T-helper 1 cell treated with Interleukin-12 subunit alpha and Interleukin-12 subunit beta and Interleukin-4 antibody, amounts not matched to agents 30 ng/mL and 1 ng/mL, for 36 hours (primary cell): ENCODE measurements around the gene NT5M. TPM values are rescaled to one million over a fixed set of nuclear protein-coding genes. Genes with fewer than 3 reads are reported as not detected.

Experiments used
- intact Hi-C: fragments of 100-400 bp; cut with micrococcal nuclease; formaldehyde crosslinking; loops from one replicate; pipeline ENCODE4 v1.15.1; 2024
- total RNA-seq: library from RNA; stranded (reverse); gene quantifications from 2 replicates; pipeline ENCODE4 v1.2.3, GENCODE V29; 2022

NT5M gene
- total RNA-seq, 1 donor from 2014 or later, result 3.5 TPM

DNA sequence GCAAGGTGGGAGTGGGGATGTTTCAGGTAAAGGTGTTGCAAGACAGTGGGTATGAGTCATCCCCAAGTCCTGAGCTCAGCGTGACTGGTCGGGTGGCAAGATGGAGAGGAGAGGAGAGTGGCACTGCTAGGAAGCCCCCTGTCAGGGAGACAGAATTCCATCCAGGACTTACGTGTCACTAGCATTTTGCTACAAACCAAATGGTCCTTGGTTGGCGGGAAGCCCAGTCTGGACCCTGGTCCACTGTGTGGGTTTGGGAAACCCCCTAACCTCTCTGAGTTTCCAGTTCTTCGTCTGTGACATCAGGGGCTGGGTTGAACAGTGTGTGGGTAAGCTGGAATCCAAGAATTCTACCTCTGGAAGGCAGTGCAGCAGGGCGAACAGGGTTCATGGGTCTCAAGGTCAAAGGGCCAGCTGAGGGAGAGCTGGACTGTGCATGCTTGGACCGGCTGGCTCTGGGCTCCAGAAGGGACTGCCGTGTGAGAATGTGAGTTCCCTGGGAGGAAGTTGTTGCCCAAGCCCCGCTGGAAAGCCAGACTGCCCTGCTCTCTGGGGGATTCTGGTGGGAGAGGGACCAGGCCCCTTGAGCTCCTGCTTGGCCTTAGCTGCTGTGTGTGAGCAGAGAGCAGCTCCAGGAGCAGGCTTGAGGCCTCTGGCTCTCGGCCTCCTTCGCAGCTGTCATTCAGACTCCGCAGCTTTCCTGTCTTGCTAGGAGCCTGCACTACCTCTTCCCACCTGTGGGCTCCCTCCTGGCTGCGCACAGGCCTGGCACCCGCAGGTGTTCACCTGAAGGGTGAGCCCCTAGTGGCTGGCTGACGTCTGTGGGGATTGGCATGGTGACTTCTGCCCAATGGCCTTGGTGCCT lies 84.6 kb downstream of the NT5M start:
- intact Hi-C loops, result no loop called here

DNA sequence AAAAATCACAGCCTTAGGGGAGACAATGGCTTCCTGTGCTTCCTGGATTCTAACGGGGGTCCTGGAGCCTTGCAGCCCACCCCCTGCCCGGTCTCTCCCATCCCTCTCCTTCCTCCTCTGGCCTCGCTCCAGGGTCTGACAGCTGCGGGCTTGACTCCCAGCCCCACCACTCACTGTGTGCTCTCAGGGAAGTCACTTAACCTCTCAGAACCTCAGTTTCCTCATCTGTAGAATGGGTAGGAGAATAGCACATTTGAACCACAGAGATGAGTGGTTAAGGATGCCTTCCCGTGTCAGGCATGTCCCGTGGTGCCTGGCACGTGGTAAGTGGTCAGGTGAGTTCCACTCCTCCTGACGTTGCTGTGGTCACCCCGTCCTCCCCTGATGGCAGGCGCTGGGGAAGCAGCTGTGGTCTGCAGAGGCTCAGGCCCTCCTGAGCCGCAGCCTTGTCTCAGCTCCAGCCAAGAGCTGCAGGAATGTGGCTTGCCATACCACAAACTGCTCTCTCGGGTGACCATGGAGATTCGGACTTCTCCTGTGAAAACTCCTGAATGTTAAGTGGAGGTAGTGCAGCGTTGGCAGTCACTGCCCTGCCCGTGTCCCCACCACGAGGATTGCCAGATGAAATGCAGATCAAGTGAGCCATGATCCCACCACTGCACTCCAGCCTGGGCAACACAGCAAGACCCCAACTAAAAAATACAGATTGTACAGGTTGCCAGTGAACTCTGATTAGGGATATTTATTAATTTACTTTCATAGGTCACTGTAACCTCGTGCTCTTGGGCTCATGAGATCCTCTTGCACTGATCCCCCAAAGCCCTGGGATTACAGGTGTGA lies 85.7 kb downstream of the NT5M start:
- intact Hi-C loops, result no loop called here

DNA sequence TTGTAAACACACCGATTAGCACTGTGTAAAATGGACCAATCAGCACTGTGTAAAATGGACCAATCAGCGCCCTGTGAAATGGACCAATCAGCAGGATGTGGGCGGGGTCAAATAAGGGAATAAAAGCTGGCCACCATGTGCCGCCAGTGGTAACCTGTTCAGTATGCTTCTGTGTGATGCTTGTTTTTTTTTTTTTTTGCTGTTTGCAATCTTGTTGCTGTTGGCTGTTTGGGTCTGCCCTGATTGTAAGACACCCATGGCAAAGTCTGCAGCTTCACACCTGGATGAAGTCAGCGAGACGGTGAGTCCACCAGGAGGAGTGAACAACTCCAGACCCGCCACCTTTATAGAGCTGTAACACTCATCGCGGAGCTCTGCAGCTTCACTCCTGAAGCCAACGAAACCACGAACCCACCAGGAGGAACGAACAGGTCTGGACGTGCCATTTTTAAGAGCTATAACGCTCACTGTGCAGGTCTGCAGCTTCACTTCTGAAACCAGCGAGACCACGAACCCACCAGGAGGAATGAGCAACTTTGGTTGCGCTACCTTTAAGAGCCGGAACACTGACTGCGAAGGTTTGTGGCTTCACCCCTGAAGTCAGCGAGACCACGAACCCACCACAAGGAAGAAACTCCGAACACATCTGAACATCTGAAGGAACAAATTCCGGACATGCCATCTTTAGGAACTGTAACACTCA lies 88.6 kb downstream of the NT5M start:
- intact Hi-C loops, result loop anchor here (1.0 kb wide), 1 partner anchor 24 kb away; no protein-coding TSS in a partner anchor

DNA sequence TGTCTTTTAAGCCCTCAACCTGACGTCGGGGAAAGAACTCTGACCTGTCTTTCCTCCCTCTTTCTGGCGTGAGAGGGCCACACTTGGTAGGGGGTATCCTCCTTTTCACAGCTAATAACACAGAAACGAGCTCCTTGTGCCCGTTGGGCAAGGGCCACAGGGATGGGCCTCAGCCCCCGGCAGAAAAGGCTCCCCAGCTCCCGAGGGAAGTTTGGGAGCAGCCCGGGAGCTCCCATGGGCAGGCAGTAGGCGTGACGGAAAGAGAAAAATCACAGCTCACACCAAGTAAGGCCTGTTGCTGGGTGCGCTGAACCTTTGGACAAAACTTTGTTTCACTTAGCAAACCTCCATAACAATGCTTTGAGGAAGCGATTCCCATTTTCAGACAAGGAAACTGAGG lies 90.8 kb downstream of the NT5M start:
- intact Hi-C loops, result no loop called here

DNA sequence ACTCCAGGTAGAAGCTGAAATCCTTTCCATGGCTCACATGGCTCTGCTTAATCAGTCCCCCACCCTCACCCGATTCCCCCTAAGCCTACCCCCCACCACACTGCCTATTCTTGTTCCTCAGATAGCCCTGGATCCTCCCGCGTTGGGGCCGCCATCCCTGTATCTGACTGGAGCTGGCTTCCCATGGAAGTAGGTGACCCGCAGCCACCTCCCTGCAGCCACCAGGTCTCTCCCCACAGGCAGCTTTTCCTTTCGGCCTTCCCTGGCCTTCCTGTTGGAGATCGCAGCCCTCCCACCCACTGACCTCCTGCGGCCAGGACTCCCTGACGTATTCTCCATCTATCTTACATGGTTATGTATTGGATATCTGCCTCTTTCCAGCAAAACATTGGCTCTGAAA lies 91.3 kb downstream of the NT5M start:
- intact Hi-C loops, result no loop called here

DNA sequence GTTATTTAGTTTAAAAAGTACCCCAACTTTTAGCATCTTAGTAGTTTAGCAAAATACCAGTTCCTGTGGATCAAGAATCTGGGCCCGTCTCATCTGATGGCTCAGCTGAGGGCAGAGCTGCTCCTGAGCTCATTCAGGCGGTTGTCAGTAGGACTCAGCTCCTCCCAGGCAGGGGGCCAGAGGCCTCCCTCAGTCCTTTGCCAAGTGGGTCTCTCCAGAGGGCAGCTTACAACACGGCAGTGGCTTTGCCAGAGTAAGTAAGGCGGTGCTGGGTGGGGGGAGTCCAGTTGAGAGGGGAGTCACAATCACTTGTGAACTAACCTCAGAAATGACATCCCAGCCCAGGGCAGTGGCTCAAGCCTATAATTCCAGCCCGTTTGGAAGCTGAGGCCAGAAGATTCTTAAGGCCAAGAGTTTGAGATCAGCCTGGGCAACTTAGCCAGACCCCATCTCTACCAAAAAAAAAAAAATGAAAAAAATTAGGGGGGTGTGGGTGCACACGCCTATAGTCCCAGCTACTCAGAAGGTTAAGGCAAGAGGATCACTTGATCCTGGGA lies 92.2 kb downstream of the NT5M start:
- intact Hi-C loops, result no loop called here

DNA sequence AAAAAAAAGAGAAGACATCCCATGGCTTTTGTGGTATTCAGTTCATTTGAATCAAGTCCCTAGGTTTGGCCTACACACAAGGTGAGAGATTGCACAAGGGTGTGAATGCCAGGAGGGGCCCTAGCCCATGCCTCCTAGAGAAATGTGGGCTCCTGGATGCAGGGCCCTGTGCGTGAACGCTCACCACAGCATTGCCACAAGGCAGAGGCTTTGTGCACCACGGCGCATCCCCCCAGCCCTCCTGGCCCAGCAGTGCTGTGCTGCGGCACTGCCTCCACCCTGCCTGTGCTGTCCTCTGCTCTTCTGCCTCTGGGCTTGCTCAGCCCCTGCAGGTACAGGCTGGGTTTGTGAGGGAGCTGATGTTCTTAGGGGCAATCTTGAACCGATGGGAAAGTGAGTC lies 92.7 kb downstream of the NT5M start:
- intact Hi-C loops, result no loop called here

Other genes with a start within 250 kb of the NT5M start
- 9.2 and 9.8 TPM in 2 replicates for gene PLD6, start 97.0 kb upstream of the NT5M start, total RNA-seq
- 73.2 and 77.2 TPM in 2 replicates for gene FLCN, start 66.2 kb upstream of the NT5M start, total RNA-seq
- gene COPS3, start 22.1 kb upstream of the NT5M start, total RNA-seq, result 92.4 and 95.8 TPM in 2 replicates
- gene MED9, start 173.6 kb downstream of the NT5M start, total RNA-seq, result 12.7 and 13.5 TPM in 2 replicates
- gene RASD1, start 193.0 kb downstream of the NT5M start, total RNA-seq, result 1.4 and 2.1 TPM in 2 replicates